ENCODE measurements around the gene CD300LD.

GRCh38 chr17:74603746-74604145 is 11.7 kb upstream of the CD300LD start:
- TF ChIP-seq ZSCAN18 (tag by site-specific recombination; IDR thresholded peaks at IDR 0.05) (no peak), ZSCAN30 (tag by site-specific recombination; IDR thresholded peaks at IDR 0.05) (no peak)

All from HEK293 (cell line).